Stimulated activated CD8-positive, alpha-beta memory T cell treated with anti-CD3 and anti-CD28 coated beads, Interleukin-15, amount 100 ng/mL, for 4 hours (primary cell): Measurements from ENCODE around the gene COG8.
"Not testable (repeated sequence)": the region's sequence is repeated elsewhere in the genome, so short reads cannot be mapped to it uniquely, and the experiment has no call there.

ENCODE experiments used
- DNase-seq, 2 donors: peaks; one replicate each; pipeline ENCODE4 v3.0.0-alpha.2; 2020; ENCODE audit warnings: low read depth in 2 of 2

Gene COG8

GRCh38 chr16:69319826-69320739, 19.3 kb downstream of the COG8 start:
- DNase-seq = no peak

DNA sequence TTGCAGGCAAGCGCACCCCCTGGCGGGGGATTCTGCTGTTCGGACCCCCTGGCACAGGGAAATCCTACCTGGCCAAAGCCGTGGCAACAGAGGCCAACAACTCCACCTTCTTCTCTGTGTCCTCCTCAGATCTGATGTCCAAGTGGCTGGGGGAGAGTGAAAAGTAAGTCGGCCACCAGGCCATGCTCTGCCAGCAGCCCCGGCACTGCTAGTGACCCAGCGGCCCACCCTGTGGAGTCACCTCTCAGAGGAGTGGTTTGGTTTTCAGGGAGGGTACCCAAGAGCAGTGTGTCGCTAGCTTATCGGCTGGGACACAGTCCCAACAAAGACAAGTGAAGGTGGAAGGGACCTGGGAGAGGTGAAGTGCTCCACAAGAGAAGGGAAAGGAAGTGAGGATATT, 20.0 kb downstream of the COG8 start:
- DNase-seq = no peak

- DNase-seq = no peak
Measured at GRCh38 chr16:69318911-69319289, 20.5 kb downstream of the COG8 start.

DNA sequence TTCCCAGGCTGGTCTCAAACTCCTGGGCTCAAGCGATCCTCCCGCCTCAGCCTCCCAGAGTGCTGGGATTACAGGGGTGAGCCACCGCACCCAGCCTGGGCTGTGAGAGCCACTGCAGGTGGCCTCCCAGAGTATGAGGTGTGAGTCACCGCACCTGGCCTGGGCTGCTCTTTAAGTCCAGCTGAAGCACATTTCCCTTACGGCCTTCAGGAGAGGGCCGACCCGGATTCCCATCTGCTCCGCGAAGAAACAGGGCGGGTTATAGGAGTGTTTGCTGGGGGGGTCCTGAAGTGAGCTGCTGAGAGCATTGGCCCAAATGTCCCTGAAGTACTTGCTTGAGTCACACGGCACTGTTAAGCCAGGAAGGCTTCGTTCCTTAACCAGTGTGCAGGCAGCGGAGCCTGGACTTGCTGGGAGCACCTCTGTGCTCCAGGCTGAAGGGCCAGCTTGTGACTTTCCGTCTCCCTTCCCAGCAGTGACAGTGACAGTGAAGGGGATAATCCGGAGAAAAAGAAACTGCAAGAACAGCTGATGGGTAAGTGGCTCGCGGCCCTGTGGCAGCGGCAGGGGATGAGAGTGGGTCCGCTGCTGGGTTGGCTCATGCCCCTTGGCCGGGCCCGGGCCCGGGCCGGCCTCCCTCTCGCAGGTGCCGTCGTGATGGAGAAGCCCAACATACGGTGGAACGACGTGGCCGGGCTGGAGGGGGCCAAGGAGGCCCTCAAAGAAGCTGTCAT, 21.0 kb downstream of the COG8 start:
- no peak for DNase-seq

GRCh38 chr16:69316595-69317034, 22.7 kb downstream of the COG8 start:
- DNase-seq = no peak

- no peak for DNase-seq
Measured at GRCh38 chr16:69315486-69316311, 23.7 kb downstream of the COG8 start.

GRCh38 chr16:69314534-69314933, 24.8 kb downstream of the COG8 start:
- no peak for DNase-seq

- no peak for DNase-seq
Measured at GRCh38 chr16:69313469-69313868, 25.9 kb downstream of the COG8 start.

GRCh38 chr16:69311533-69312387, 27.6 kb downstream of the COG8 start:
- DNase-seq = peak in 1 of 2 donors; percentile 19

GRCh38 chr16:69310653-69311532, 28.5 kb downstream of the COG8 start, which contains the start of gene VPS4A:
Gene VPS4A (plus strand): TSS chr16:69311350. CDS start chr16:69311512, 162 bp downstream.
- peak; percentile 91 to 93 for DNase-seq

DNA sequence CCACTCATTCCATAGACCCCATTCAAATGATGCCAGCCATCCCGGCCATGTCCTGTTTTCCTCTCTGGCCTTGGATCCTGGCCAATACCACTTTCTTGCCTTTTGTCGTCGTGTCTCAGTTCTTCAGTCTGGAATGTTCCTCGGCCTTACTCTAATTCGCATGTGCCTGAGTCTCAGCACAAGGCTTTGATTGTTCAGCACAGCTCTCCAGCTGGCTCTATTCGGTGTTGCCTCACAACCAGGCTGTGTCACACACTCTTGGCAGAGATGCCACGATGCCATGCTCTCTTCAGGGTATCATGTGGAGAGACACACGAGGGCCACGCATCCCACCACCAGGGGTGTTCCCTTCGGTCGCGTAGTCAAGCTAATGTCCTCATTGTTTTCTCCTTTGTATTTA, 30.0 kb downstream of the COG8 start:
- no peak for DNase-seq

DNA sequence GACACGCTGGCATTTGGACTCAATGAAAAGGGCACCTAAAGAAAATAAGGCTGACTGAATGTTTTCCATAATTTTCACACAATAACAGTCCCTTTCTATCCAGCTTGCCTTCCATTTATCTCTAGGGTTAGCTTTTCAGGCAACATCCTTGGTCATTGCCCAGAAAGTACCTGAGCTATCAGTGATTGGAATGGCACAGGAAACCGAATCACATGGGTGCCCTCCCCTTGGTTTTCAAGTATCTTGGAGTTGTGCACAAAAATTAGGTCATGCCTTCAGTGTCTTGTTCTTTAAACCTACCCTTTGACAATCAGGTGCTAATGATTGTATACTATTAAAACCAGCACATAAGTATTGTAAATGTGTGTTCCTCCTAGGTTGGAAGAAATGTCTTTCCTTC, 31.5 kb downstream of the COG8 start:
- no peak for DNase-seq

DNA sequence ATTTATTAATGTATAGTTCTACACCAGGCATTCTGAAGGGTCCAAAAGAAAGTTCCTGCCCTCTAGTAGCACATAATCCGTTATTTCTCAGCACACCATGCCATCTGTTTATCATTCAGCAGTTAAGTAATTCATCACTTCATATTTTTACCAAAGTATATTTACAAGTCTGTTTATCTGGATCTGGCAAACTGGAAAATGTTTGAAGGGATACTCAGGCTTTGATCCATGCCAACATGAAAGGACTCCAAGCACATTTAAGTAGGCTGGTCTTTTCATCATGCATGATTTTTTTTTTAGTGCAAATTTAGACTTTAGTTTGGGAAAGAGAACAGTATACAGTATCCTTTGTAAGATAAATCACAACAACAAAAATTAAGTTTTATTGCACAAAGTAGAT, 32.3 kb downstream of the COG8 start:
- no peak for DNase-seq

DNA sequence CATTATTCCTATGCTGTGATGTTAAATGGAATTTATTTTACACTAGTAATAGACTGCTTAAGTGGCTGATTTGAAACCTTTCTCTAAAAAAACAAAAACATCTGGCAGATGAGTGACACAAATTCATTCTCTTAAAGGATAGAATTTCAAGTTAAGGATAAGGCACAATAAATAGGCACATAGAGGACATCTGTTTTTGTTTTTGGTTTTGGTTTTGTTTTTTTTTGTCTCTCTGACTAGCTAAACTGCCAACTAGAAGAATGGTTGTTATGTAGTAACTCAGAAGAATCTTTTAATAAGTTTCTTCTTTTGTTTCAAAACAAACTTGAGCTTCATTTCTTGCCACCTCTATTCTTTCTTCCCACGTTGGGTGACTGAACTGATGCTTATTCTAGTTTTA, 33.3 kb downstream of the COG8 start:
- no peak for DNase-seq

DNA sequence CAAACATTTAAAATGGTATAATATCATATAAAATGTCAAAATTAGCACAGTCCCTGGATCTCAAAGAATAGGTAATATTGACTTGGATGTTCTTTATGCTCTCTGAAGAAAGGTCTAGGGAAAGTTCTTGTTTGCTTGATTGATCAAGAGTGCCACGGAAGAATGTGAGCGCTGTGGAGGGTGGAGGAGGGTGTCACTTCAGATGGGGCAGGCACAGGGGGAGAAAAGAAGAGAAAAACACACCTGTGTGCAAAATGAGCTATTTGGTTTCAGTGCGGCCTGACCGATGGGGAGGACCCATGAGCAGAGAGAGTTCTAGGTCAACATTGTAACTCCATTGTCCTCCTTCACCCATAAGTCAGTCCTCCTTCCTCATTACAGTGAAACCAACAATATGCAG, 37.1 kb downstream of the COG8 start:
- DNase-seq = no peak

DNA sequence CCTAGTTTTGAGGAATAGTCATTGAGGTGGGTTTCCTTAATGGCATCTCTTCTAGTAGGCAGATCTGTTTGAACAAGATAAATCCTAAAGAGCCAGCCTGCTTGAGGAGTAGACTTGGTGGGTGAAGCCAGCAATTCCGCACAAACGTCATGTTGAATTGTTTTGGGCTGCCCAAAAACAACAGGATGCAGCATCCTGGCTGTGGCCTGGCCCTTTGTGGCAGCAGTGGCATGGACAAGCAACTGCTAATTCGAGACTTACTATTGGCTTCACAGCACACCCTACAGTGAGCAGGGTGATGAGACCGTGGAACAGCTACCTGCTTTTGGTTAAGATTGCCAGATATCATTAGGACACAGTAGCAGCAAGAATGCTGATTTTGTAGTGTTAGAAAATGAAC, 37.5 kb downstream of the COG8 start:
- no peak for DNase-seq

- no peak for DNase-seq
Measured at GRCh38 chr16:69301187-69301586, 38.2 kb downstream of the COG8 start.

GRCh38 chr16:69298261-69298660, 41.1 kb downstream of the COG8 start:
- DNase-seq = no peak

DNA sequence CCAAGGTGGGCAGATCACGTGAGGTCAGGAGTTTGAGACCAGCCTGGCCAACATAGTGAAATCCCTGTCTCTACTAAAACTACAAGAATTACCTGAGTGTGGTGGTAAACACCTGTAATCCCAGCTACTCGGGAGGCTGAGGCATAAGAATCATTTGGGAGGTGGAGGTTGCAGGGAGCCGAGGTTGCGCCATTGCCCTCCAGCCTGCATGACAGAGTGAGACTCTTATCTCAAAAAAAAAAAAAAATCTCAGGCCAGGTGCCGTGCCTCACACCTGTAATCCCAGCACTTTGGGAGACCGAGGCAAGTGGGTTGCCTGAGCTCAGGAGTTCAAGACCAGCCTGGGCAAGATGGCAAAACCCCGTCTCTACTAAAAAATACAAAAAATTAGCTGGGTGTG, 42.6 kb downstream of the COG8 start:
- not testable (repeated sequence) for DNase-seq

GRCh38 chr16:69294051-69294450, 45.3 kb downstream of the COG8 start:
- no peak for DNase-seq
